GM21360 (cell line): ENCODE results near the gene TEDC2.

ENCODE experiments used
- ATAC-seq: cut with Tn5 transposase; IDR thresholded peaks from one replicate; pipeline ENCODE4 v1.9.1; 2021; ENCODE audit warnings: mild to moderate bottlenecking, moderate library complexity; ENCODE audit not compliant: unreplicated experiment

TEDC2 gene

DNA sequence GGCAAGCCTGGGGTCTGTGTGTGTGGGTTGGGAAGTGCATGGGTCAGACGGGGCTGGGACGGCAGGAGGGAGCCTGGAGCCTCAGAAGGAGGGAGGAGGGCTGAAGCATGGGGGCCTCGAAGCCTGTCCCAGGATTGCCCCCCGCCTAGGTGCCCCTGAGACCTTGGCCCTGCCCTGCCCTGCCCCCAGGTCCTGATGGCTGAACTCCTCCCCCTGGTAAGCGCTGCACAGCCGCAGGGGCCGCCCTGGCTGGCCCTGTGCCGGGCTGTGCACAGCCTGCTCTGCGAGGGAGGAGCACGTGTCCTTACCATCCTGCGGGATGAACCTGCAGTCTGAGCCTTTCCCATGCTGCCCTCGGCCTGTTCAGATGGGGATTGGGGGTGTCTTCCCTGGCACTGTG, 4.4 kb downstream of the TEDC2 start:
- ATAC-seq: no peak

- no peak for ATAC-seq
Observed at GRCh38 chr16:2465653-2466415, 5.9 kb downstream of the TEDC2 start.

- no peak for ATAC-seq
Observed at GRCh38 chr16:2466667-2467527, 7.0 kb downstream of the TEDC2 start.

DNA sequence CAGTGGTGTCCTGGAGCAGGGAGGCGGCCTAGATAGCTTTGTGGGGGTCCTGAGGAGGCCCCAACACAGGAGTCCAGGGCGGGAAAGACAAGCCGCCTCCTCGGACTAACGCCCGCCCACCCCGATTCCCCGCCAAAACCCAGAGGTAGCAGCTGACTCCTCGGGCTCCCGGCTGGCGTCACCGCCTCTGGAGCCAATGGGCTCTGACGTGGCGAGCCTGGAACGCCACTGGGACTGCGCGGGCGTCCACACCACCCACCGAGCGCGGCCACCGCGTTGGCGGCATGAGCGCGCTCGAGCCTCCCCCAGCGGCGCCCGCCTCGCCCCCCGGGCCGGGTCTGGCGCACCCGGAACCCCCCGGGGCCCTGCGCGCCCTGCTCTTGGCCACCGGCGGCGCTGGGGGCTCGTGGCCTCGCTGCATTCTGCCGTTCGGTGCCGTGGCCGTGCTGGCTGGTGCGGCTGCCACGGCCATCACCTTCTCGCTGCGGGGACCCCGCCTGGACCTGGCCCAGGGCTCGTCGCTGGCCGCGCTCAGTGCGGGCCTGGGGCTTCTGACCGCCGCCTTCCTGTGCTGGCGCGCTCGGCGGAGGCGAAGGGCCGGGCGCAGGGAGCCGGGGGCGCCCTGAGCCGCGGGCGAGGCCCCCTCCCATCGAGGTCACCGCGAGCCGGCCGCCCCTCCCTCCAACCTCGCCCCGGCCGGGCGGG, 7.8 kb downstream of the TEDC2 start:
- no peak for ATAC-seq

- no peak for ATAC-seq
Observed at GRCh38 chr16:2468233-2468724, 8.4 kb downstream of the TEDC2 start.

GRCh38 chr16:2468725-2469398, 9.0 kb downstream of the TEDC2 start:
- ATAC-seq: no peak

- ATAC-seq: no peak
Observed at GRCh38 chr16:2469399-2470233, 9.7 kb downstream of the TEDC2 start.

- ATAC-seq: no peak
Observed at GRCh38 chr16:2470234-2470601, 10.3 kb downstream of the TEDC2 start.

- ATAC-seq: no peak
Observed at GRCh38 chr16:2470603-2471015, 10.7 kb downstream of the TEDC2 start.

DNA sequence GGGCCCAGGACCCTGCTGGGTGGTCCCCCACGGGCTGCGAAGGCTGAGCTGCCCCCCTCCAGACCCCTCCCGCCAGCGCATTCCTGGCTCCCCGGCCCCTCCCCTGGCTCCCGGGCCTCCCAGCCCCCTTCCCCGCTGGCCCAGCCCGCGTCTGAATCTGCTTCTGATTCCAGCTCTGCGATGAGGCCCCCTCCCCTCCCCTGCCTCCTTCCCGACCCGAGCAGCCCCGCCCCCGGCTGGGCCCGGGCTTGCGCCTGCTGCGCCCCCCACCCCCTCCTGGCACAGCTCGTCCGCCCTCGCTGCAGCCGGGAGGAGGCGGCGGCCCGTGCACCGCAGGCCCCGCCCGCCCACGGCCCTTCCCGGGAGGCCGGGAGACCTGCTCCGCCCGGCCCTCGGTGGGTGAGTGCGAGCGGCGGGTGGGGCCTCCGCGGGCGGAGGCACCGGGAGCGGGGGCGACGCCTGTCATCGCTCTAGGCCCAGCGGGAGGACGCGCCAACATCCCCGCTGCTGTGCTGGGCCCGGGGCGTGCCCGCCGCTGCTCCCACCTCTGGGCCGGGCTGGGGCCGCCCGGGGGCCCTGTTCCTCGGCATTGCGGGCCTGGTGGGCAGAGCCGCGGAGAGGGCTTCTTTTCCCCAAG, 11.2 kb downstream of the TEDC2 start, which contains the start of gene NTN3:
TSS of gene NTN3 (plus strand) at position 282 of the 637 bp plus-strand sequence. CDS start 405 bp downstream, outside the sequence.
- ATAC-seq: no peak

DNA sequence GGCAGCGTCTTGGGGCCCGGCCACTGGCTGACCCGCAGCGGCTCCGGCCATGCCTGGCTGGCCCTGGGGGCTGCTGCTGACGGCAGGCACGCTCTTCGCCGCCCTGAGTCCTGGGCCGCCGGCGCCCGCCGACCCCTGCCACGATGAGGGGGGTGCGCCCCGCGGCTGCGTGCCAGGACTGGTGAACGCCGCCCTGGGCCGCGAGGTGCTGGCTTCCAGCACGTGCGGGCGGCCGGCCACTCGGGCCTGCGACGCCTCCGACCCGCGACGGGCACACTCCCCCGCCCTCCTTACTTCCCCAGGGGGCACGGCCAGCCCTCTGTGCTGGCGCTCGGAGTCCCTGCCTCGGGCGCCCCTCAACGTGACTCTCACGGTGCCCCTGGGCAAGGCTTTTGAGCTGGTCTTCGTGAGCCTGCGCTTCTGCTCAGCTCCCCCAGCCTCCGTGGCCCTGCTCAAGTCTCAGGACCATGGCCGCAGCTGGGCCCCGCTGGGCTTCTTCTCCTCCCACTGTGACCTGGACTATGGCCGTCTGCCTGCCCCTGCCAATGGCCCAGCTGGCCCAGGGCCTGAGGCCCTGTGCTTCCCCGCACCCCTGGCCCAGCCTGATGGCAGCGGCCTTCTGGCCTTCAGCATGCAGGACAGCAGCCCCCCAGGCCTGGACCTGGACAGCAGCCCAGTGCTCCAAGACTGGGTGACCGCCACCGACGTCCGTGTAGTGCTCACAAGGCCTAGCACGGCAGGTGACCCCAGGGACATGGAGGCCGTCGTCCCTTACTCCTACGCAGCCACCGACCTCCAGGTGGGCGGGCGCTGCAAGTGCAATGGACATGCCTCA, 12.0 kb downstream of the TEDC2 start:
- ATAC-seq: no peak

GRCh38 chr16:2472488-2472864, 12.6 kb downstream of the TEDC2 start:
- no peak for ATAC-seq

GRCh38 chr16:2472885-2473445, 13.1 kb downstream of the TEDC2 start:
- no peak for ATAC-seq

DNA sequence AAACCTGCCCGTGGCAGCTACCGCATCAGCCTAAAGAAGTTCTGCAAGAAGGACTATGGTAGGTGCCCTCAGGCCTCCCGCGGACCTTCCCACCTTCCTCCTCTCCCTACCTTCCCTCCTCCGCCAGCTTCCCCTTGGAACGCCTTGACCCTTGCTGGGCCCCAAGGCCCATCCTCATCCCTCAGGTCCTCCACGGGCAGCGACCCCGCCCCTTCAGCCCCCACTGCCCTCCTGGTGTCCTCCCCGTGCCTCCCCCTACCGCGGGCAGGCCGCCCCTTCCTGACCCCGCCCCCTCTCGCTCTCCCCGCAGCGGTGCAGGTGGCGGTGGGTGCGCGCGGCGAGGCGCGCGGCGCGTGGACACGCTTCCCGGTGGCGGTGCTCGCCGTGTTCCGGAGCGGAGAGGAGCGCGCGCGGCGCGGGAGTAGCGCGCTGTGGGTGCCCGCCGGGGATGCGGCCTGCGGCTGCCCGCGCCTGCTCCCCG, 13.6 kb downstream of the TEDC2 start:
- no peak for ATAC-seq

DNA sequence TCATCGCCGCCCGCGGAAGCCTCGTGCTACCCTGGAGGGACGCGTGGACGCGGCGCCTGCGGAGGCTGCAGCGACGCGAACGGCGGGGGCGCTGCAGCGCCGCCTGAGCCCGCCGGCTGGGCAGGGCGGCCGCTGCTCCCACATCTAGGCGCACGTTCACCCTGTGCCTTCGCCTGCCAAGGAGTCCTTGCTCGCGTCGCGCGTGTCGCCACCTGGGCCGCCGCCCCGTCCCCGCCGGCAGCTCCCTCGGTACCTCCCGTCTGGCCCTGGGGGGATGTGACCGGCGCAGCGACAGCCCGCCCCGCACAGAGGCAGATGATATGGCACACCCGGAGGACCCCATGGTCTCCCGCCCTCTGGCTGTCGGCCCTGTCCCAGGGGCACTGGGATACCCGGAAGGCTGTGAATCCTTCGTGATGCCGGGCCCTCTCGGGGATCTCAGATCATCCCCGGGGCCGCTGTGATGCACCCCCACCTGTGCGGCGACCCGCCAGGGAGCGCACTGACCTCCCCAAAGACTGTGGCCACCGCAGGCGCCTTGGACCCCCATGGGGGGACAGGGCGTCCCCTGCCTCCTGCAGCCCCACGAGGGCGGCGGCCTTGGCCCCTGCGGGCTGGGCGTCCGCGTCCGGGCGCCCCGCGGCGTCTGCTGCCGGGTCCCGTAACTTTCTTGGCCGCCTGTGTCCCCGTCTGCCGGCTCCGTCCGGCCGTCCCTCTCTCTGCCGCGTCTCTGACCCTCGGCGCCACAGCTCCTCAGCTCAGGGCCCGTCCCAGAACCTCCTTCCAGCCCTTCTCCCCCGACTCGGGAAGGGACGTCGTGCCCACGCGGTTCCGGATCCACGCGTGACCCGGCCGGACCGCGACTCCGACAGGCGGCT, 14.3 kb downstream of the TEDC2 start:
- ATAC-seq: no peak

DNA sequence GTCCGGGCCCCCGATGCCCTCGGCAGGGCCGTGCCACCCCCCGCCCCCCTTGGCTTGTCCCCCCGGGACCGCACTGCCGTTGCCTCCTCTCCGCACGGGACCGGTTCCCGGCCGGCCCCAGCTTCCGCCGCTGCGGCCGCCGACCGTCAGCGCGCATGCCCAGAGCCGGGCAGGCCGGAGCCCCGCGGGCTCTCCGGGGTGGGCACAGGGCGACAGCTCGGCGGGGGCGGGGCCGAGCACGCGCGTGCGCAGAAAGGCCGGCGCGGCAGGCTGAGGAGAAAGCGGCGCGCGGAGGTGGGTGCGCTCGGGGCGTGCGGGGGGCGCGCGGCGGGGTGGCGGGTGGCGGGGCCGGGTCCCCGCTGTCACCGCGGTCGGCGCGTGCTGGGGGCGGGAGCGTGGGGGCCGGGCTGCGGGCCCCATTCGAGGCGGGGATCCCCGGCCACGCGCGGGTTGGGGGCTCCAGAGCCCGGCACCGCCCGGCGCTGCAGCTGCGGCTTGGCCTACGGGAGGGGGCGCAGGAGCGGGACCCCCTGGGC, 15.0 kb downstream of the TEDC2 start, which contains the start of gene TBC1D24:
TSS of gene TBC1D24 (plus strand) at position 251 of the 536 bp plus-strand sequence. CDS start 21,022 bp downstream, outside the sequence.
- peak; percentile 37 for ATAC-seq
